Measurements from ENCODE around the gene CLSTN1.

Gene CLSTN1

DNA sequence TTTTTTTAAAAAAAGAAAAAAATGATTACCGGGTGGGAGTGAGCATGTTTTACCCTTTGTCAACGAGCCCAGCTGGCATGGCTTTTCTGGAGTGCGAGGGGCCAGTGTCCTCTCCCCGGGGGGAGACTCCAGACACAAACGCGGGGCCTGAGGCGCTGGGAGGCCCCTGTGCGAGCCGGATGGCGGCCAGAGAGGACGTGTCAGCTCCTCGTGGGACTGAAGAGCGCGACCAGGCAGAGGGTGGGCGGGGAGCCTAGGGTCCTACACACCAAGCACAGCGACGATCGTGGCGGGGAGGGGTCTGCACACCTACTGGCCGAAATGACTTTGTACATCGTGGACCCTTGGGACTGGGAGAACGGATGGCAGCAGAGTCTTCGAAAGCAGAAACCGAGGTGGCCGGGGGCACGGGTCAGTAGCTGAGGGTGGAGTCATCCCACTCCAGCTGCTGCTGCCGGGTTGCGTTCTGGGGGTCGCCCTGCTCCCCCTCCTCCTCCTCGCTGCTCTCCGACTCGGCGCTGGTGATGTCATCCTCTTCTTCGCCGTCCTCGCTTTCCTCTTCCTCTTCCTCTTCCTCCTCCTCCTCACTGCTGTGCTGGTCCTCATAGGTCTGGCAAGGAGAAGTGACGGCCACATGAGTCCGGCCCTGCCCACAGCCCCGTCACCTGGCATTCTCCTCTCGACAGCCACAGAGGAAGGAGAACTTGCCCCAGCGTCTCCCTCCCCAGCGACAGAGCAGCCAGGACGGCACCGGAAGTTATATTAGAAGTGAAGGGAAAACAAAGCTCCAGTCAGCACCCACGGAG, 93.5 kb downstream of the CLSTN1 start:
- DNase-seq (ENCODE audit: low spot score) = no peak

DNA sequence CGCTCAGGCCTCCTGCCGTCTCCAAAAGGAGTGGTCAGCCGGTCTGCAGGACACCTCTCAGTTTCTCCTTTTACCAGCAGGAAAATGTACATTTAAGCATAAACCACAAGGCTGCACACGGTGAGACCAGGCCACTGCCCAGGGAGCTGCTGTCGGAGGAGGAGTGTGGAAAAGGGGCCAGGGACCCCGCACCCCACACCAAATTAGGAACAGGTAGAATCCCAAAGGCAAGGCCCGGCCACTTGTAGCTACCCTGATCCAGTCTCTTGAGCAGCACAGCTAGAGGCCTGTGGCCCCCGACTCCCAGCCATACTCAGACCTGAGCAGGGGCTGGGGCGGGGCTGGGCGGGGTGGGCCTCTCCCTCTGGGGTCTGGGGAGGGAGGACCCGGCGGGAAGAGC, 94.2 kb downstream of the CLSTN1 start:
- DNase-seq (ENCODE audit: low spot score) = no peak

DNA sequence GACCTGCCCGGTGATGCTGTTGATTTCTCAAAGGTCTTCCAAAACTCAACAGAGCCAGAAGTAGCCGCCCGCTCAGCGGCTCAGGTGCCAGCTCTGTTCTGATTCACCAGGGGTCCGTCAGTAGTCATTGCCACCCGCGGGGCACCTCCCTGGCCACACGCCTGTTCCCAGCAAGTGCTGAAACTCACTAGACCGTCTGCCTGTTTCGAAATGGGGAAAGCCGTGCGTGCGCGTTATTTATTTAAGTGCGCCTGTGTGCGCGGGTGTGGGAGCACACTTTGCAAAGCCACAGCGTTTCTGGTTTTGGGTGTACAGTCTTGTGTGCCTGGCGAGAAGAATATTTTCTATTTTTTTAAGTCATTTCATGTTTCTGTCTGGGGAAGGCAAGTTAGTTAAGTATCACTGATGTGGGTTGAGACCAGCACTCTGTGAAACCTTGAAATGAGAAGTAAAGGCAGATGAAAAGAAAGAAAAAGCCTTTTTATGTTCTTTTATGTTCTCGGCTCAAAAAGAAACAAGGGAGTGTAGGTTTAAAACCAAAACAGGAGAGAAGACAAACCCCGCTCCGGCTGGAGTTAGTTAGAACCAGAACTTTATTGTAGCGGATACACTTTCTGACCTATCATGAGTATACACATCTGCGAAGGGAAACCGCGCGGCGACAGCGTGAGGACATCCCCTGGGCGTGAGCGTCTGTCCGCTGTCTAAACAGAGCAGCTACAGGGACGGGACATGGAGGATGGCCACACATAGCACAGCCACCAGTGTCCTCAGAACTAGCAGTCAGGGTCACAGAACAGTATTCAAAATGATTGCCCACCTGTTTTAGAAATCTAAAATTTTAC, 95.1 kb downstream of the CLSTN1 start:
- no peak for DNase-seq (ENCODE audit: low spot score)

DNA sequence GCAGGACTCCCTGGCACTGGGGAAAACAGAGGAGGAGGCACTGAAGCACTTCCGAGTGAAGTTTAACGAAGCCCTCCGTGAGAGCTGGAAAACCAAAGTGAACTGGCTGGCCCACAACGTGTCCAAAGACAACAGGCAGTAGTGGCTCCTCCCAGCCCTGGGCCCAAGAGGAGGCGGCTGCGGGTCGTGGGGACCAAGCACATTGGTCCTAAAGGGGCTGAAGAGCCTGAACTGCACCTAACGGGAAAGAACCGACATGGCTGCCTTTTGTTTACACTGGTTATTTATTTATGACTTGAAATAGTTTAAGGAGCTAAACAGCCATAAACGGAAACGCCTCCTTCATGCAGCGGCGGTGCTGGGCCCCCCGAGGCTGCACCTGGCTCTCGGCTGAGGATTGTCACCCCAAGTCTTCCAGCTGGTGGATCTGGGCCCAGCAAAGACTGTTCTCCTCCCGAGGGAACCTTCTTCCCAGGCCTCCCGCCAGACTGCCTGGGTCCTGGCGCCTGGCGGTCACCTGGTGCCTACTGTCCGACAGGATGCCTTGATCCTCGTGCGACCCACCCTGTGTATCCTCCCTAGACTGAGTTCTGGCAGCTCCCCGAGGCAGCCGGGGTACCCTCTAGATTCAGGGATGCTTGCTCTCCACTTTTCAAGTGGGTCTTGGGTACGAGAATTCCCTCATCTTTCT, 96.7 kb downstream of the CLSTN1 start:
- DNase-seq (ENCODE audit: low spot score) = no peak

DNA sequence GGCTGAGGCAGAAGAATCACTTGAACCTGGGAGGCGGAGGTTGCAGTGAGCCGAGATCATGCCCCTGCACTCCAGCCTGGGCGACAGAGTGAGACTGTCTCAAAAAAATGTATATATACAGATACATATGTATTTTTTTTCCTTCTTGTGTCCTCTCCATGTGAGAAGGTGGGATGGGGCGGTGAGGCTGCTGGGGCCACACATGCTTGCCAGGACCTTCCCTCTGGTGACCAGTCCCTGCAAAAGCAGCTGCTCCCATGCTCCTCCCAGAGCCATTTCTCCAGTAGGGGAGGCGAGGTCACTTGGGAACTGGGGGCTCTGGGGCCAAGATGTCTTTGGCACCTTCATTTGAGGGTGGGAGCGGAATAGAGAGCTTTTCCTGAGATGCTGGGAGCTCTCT, 97.4 kb downstream of the CLSTN1 start:
- DNase-seq (ENCODE audit: low spot score) = no peak

DNA sequence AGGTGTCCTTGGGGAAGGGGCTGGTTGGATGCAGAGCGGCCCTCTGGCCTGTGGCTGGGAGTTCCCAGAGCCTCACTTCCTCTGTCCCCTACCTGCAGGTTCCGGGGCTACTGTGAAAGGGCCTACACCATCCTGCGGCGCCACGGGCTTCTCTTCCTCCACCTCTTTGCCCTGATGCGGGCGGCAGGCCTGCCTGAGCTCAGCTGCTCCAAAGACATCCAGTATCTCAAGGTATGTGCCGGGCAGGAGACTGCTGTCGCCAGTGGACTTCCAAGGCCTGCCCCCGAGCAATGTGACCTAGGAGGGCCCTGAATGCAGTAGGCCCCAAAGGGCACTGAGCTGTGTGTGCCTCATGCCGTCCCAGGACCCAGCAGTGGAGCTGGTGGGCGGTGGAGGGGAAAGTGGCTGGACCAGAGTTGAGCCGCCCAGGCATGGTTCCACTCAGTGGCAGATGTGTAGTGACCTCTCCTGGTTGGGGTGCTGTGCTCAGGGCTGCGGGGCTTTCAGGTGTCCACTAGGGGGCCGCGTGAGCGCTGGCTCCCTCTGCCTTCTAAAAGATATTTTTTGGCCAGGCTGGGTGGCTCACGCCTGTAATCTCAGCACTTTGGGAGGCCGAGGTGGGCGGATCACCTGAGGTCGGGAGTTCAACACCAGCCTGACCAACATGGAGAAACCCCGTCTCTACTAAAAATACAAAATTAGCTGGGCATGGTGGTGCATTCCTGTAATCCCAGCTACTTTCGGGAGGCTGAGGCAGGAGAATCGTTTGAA, 98.9 kb downstream of the CLSTN1 start:
- peak; percentile 61 for DNase-seq (ENCODE audit: low spot score)

DNA sequence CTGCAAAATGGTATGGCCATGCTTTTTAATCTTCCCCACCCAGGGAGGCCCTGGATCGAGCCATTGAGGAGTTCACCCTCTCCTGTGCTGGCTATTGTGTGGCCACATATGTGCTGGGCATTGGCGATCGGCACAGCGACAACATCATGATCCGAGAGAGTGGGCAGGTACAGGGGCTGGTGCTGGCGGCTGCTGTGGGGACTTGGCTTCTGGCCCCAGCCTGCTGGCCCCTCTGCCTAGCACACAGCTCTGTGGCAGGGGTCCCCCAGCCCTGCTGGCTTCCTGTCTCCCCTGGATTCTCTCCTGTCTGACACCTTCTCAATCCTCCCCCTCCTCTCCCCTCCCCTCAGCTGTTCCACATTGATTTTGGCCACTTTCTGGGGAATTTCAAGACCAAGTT, 99.8 kb downstream of the CLSTN1 start:
- DNase-seq (ENCODE audit: low spot score) = no peak

DNA sequence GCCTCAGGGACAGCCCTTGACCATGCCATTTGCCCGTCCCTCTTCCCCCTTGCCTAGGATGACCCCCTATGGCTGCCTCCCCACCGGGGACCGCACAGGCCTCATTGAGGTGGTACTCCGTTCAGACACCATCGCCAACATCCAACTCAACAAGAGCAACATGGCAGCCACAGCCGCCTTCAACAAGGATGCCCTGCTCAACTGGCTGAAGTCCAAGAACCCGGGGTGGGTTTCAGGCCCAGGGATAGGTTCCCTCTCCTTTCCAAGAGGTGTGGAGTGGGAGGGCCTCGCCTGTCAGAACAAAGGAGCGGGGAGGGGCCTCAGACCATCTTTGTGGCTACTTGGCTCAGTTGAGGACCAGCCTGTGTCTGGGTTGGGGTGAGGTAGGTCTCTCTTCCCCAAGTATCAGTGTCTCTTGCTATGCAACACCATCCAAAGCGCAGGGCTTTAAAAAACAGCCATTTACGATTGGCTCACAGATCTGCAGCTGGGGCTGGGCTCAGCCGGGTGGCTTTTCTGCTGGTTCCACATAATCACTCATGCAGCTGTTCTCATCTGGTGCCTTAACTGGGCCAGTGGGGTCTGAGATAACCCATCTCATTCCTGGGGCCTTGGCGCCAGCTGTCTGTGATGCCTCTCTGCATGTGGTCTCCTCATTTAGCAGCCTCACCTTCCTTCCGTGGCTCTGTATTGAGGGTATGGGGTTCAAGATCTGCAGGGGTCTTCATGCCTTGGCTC, 100.5 kb downstream of the CLSTN1 start:
- no peak for DNase-seq (ENCODE audit: low spot score)

DNA sequence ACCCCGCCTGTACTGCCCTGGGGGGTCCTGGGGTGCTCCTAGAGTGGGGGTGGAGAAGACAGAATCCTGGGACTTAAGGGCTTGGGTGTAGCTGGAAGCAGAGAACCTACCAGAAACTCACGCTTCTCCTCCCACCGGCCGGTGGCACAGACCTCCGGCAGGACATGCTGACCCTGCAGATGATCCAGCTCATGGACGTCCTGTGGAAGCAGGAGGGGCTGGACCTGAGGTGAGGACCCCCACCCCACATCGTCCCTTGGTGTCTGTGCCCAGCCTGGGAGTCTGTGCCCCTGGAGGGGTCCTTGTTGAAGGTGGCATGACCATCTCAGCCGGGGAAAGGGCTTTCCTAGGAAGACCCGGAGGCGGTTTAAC, 101.4 kb downstream of the CLSTN1 start:
- DNase-seq (ENCODE audit: low spot score) = no peak

DNA sequence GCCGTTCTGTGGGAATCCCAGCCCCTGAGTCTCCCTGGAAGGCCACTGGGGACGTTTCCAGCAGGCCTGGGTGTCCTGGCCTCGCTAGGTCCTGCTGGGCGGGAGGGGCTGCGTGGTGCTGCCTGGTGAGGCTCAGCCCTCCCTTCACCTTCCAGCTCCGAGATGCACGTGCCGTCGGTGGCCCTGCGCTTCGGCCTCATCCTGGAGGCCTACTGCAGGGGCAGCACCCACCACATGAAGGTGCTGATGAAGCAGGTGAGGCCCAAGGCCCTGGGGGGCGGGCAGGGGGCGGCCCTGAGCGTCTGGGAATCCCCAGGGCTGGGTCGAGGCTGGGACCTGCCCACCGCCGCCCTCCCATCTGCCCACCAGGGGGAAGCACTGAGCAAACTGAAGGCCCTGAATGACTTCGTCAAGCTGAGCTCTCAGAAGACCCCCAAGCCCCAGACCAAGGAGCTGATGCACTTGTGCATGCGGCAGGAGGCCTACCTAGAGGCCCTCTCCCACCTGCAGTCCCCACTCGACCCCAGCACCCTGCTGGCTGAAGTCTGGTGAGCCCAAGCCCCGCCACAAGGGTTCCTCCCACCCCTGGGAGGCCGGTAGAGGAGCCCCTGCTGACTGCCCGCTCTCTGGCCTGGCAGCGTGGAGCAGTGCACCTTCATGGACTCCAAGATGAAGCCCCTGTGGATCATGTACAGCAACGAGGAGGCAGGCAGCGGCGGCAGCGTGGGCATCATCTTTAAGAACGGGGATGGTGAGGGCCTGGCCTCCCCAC, 102.0 kb downstream of the CLSTN1 start:
- peak; percentile 41 for DNase-seq (ENCODE audit: low spot score)

DNA sequence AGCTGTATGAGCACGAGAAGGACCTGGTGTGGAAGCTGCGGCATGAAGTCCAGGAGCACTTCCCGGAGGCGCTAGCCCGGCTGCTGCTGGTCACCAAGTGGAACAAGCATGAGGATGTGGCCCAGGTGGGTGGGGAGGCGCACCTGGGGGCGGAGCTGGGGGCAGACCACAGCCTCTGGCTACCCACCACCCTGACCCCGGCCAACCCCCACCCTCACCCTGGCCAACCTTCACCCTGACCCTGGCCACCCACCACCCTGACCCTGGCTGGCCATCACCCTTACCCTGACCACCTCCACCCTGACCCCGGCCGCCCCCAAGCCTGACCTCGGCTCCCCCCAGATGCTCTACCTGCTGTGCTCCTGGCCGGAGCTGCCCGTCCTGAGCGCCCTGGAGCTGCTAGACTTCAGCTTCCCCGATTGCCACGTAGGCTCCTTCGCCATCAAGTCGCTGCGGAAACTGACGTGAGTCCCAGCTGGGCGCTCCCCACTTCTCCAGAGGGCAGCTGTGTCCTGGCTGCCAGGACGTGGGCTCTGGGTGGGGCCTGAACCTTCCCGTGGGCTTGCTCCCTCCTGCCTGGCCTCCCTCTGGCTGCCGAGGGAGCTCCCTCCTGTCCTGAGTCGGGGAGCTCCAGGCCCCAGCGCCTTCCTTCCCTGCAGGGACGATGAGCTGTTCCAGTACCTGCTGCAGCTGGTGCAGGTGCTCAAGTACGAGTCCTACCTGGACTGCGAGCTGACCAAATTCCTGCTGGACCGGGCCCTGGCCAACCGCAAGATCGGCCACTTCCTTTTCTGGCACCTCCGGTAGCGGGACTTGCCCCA, 102.8 kb downstream of the CLSTN1 start:
- no peak for DNase-seq (ENCODE audit: low spot score)

DNA sequence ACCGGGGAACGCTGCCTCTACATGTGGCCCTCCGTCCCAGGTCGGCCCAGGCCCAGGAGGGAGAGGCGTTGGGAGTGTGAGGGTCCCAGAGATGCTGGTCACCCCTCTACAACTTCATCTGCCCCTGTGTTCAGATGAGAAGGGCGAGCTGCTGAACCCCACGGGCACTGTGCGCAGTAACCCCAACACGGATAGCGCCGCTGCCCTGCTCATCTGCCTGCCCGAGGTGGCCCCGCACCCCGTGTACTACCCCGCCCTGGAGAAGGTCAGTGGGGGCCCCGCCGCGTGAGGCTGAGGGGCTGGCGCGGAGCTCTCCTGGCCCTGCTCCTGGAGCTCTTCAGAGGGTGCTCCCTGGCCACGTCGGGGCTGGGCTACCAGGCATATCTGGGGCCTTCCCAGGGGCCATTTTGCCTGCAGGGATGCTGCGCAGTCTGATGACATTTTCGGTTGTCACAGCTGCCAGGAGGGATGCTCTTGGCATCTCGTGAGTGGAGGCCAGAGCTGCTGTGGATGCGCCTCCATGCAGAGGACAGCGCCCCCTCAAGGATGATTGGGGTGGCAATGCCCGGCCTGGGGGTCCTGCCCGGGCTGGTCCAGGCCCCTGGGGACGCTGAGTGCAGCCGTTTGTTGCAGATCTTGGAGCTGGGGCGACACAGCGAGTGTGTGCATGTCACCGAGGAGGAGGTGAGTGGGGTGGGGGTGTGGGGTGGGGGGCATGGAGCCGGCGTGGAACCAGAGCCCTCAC, 103.6 kb downstream of the CLSTN1 start:
- DNase-seq (ENCODE audit: low spot score) = no peak

DNA sequence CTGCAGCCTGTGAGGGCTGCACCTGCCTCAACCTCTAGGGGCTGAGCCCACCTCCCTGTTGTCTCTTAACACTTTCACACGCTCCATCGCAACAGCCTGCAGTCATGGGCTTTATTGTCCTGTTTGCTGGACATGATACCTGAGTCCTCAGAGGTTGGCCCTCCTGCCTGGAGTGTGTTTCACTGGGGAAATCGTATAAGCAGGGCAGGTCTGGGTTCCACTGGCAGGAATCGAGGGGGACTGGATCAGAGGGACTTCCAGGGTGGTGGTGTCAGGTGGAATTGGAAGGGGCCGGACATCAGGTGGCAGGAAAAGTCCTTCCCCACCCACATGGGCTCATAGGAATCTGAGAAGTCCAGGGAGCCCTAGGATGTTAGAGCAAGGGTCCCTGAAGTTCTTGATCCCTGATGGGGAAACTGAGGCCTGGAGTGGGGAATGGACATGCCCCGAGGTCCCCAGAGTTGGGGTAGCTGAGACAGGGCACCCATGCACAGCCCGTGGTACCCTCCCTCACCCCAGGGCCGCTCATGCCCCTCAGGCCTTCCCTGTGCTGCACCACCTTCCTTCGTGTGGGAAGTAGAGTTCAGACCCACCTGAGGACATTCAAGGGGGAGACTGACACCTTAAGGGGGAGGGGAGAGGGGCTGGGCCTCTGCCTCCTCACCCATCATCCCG, 105.6 kb downstream of the CLSTN1 start:
- no peak for DNase-seq (ENCODE audit: low spot score)

DNA sequence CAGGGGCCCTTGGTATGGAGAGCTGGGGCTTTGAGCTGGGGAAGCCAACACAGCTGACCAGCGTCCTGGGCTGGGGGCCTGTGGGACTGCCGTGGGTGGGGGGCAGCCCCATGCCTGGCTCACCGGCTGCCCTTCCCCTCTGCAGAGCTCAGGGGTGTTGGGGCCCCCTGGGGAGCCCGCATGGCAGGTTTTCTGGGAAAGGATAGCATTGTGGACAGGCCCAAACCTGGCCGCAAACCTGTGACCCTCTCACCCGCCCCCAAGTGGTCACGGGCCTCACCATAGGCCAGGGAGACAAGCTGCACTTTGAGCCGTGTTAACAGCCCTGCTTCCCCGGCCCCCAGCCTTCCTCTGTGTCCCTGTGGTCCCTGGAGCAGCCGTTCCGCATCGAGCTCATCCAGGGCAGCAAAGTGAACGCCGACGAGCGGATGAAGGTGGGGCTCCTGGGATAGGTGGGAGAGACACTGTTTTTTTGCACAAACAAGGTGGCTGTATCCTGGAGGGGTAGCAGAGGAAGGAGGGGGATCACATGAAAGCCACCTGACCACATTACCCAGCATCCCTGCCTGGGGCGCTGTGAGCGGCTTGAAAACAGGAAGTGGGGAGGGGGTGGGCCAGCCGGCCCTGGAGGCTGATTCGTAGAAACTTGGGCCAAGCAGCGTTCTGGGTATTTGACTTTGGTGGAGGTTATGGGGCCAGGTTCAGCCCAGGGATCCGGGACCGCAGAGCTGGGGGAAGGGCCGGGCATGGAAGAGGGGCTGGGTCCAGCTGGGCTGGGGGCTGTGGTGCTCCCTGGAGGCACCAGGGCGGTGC, 106.4 kb downstream of the CLSTN1 start:
- no peak for DNase-seq (ENCODE audit: low spot score)

DNA sequence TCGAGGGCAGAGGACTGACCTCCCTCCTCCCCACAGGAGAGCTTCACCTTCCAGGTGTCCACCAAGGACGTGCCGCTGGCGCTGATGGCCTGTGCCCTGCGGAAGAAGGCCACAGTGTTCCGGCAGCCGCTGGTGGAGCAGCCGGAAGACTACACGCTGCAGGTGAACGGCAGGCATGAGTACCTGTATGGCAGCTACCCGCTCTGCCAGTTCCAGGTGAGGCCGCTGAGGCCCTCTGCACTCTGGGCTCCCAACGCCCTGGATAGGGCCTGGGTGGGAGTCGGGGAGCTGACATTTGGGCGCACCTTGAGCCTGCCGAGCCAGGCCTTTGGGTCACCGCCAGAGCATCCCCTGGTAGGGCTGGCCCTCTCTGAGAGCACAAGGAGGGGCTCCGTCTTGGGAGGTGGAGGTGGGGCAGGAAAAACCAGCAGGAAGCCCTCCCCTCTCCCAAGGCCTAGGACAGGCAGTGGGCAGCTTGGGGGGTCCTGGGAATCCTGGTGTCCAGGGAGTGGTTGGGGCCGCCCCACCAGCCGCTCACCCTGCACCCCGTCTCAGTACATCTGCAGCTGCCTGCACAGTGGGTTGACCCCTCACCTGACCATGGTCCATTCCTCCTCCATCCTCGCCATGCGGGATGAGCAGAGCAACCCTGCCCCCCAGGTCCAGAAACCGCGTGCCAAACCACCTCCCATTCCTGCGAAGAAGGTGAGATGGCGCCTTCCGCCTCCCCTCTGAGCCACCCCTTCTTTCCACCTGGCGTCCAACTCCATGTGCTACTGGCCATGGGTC, 107.2 kb downstream of the CLSTN1 start:
- DNase-seq (ENCODE audit: low spot score) = no peak

DNA sequence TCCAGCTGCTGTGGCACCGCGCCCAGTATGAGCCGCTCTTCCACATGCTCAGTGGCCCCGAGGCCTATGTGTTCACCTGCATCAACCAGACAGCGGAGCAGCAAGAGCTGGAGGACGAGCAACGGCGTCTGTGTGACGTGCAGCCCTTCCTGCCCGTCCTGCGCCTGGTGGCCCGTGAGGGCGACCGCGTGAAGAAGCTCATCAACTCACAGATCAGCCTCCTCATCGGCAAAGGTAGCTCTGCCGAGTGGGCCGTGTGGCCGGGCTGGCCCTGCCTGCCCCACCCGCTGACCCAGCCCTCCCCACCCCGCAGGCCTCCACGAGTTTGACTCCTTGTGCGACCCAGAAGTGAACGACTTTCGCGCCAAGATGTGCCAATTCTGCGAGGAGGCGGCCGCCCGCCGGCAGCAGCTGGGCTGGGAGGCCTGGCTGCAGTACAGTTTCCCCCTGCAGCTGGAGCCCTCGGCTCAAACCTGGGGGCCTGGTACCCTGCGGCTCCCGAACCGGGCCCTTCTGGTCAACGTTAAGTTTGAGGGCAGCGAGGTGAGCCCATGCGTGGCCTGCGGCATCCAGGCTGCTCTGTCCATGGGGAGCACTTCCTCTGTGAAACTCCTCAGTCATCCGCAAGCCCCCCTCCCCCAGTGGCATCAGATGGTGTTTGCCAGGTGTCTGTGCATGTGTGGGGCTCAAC, 108.1 kb downstream of the CLSTN1 start:
- no peak for DNase-seq (ENCODE audit: low spot score)

Data from hematopoietic multipotent progenitor cell treated with erythropoietin and hydrocortisone succinate and interleukin-3 and kit ligand, for 17 days (in vitro differentiated cells).